Measurements from ENCODE around the gene ZNF33B.

Gene ZNF33B

GRCh38 chr10:42648512-42648911, 10.1 kb upstream of the ZNF33B start:
- DNase-seq (ENCODE audit: extremely low read depth, low read depth), result no peak
- no peak for TF ChIP-seq CTCF (IDR thresholded peaks at IDR 0.05; ENCODE audit: low read depth, low read length)

- no peak for TF ChIP-seq CTCF (IDR thresholded peaks at IDR 0.05; ENCODE audit: low read depth, low read length)
- no peak for DNase-seq (ENCODE audit: extremely low read depth, low read depth)
These were observed 8.6 kb upstream of the ZNF33B start for GRCh38 chr10:42646687-42647640.

GRCh38 chr10:42646214-42646613, 7.8 kb upstream of the ZNF33B start:
- DNase-seq (ENCODE audit: extremely low read depth, low read depth), result no peak
- no peak for TF ChIP-seq CTCF (IDR thresholded peaks at IDR 0.05; ENCODE audit: low read depth, low read length)

- no peak for DNase-seq (ENCODE audit: extremely low read depth, low read depth)
- TF ChIP-seq CTCF (IDR thresholded peaks at IDR 0.05; ENCODE audit: low read depth, low read length), result no peak
These were observed 7.1 kb upstream of the ZNF33B start for GRCh38 chr10:42645516-42645915.

GRCh38 chr10:42645103-42645502, 6.7 kb upstream of the ZNF33B start:
- DNase-seq (ENCODE audit: extremely low read depth, low read depth), result no peak
- no peak for TF ChIP-seq CTCF (IDR thresholded peaks at IDR 0.05; ENCODE audit: low read depth, low read length)

GRCh38 chr10:42640610-42641229, 2.4 kb upstream of the ZNF33B start:
- DNase-seq (ENCODE audit: extremely low read depth, low read depth), result no peak
- no peak for TF ChIP-seq CTCF (IDR thresholded peaks at IDR 0.05; ENCODE audit: low read depth, low read length)

- no peak for TF ChIP-seq CTCF (IDR thresholded peaks at IDR 0.05; ENCODE audit: low read depth, low read length)
- DNase-seq (ENCODE audit: extremely low read depth, low read depth), result no peak
These were observed 476 bp upstream of the ZNF33B start for GRCh38 chr10:42638821-42639270.

Measured in AG09319 (cell line).